Subcutaneous abdominal adipose tissue (tissue), 5 donors: Measurements from ENCODE around the gene KCTD1.

ENCODE experiments used
- H3K27ac ChIP-seq: one replicate; pipeline ENCODE4 v1.7.0; 2013; ENCODE audit warnings: low read depth, mild to moderate bottlenecking, inconsistent platforms, low read length, moderate library complexity
- H3K27me3 ChIP-seq, 5 donors: one replicate each; pipeline ENCODE4 v1.7.0; 2013; ENCODE audit warnings: low read length in 5 of 5, inconsistent platforms in 1 of 5; ENCODE audit not compliant: control insufficient read depth in 5 of 5, insufficient read depth in 4 of 5
- H3K36me3 ChIP-seq, 5 donors: one replicate each; pipeline ENCODE4 v1.7.0; 2013; ENCODE audit warnings: low read length in 5 of 5; ENCODE audit not compliant: control insufficient read depth in 5 of 5, insufficient read depth in 5 of 5
- H3K4me1 ChIP-seq, 5 donors: one replicate each; pipeline ENCODE4 v1.7.0; 2013; ENCODE audit warnings: low read length in 5 of 5, mild to moderate bottlenecking in 3 of 5, moderate library complexity in 1 of 5; ENCODE audit not compliant: control insufficient read depth in 5 of 5, insufficient read depth in 5 of 5
- H3K4me3 ChIP-seq, 5 donors: one replicate each; pipeline ENCODE4 v1.7.0; 2013; ENCODE audit warnings: low read length in 5 of 5, low read depth in 1 of 5
- H3K9ac ChIP-seq, 5 donors: one replicate each; pipeline ENCODE4 v1.7.0; 2013; ENCODE audit warnings: low read length in 5 of 5, mild to moderate bottlenecking in 4 of 5, moderate library complexity in 3 of 5
- H3K9me3 ChIP-seq, 5 donors: one replicate each; pipeline ENCODE4 v1.7.0; 2013; ENCODE audit warnings: low read length in 5 of 5; ENCODE audit not compliant: control insufficient read depth in 5 of 5
- donor health status: healthy.
- donor health status: healthy.
- donor health status: healthy.
- donor health status: healthy.
- donor health status: healthy.

KCTD1 gene

DNA sequence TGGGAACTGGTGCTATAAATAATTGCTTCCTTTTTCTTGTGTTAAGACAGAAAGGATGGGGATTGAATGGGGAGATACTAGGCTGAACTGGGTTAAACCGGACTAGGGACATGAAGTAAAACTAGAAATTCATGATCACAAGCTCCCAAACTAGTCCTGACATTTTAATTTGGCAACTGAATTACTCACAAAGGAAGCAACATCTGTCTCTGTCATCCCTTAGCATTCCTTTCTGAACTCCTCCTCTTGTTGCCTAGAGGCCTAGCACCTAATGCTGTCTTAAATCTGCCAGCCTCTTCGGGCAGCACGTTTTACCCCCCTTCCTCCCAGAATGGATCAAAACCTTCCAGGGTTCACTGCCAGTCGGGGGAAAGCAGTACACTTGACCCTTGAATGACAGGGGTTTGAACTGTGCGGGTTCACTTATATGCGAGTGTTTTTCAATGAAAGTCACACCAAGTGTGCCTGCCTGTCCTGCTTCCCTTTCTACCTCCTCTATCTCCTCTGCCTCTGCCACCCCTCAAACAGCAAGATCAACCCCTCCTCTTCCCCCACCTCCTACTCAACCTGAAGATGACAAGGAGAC is 8.2 kb downstream of the KCTD1 start:
- Histone ChIP-seq H3K27me3 (no peaks in the 10 kb centered on the region), H3K9me3 (no peaks in the 10 kb centered on the region), H3K27ac (no peak overlapping the region), H3K4me3 (no peak overlapping the region), H3K4me1 (peaks cover 0 to 6% (median 0%) of the 10 kb centered on the region in 5 donors), H3K36me3 (no peaks in the 10 kb centered on the region), H3K9ac (no peak overlapping the region)

- Histone ChIP-seq H3K36me3 (no peaks in the 10 kb centered on the region), H3K9ac (no peak overlapping the region), H3K4me3 (no peak overlapping the region), H3K4me1 (no peaks in the 10 kb centered on the region), H3K27ac (no peak overlapping the region), H3K27me3 (no peaks in the 10 kb centered on the region), H3K9me3 (no peaks in the 10 kb centered on the region)
Observed at GRCh38 chr18:26538524-26538923, 9.8 kb downstream of the KCTD1 start.

GRCh38 chr18:26536664-26537063 is 11.7 kb downstream of the KCTD1 start:
- H3K9me3 ChIP-seq: no peaks in the 10 kb centered on the region
- no peak overlapping the region for H3K4me3 ChIP-seq
- no peaks in the 10 kb centered on the region for H3K36me3 ChIP-seq
- H3K27me3 ChIP-seq: no peaks in the 10 kb centered on the region
- H3K9ac ChIP-seq: no peak overlapping the region
- H3K4me1 ChIP-seq: no peaks in the 10 kb centered on the region
- H3K27ac ChIP-seq: no peak overlapping the region

DNA sequence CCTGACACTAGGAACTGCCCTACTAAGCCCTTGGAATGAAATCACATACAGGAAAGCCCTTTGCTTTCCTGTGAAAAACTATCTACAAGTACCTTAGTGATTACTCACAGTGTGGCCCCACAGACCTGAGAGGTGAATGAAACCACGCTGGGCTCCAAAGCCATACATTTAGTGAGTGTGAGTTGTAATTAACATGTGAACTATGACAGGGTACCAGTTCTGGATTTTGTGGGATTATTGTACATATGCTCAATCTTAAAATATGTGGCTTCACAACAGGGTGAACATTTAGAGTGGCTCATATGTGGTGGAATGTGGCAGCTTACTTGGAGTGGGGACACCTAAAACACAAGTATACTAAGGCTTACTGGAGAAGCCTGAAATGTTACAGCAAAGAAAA is 12.3 kb downstream of the KCTD1 start:
- Histone ChIP-seq H3K9ac (no peak overlapping the region), H3K27me3 (no peaks in the 10 kb centered on the region), H3K36me3 (no peaks in the 10 kb centered on the region), H3K4me3 (no peak overlapping the region), H3K4me1 (no peaks in the 10 kb centered on the region), H3K9me3 (no peaks in the 10 kb centered on the region), H3K27ac (no peak overlapping the region)

DNA sequence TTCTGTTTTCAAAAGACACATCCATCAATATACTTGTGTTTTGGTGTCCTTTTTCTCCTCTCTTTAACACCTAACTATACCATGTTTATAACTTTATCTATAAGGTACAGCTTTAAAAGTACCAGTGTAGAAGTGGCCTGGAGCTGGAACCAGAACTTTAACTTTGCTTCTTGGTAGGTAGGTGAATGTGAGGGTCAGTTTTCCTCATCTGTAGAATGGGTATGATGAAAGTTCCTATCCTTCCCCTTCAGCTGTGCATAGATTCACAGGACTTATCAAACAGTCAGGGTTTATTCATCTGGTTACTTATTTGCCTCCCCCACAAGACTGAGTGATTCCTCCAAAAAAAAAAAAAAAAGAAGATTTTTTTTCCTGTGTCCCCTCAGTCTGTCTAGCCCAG is 12.7 kb downstream of the KCTD1 start:
- H3K4me3 ChIP-seq: no peak overlapping the region
- H3K9me3 ChIP-seq: no peaks in the 10 kb centered on the region
- H3K9ac ChIP-seq: no peak overlapping the region
- H3K36me3 ChIP-seq: no peaks in the 10 kb centered on the region
- H3K27me3 ChIP-seq: no peaks in the 10 kb centered on the region
- H3K4me1 ChIP-seq: no peaks in the 10 kb centered on the region
- no peak overlapping the region for H3K27ac ChIP-seq

- H3K27me3 ChIP-seq: no peaks in the 10 kb centered on the region
- no peak overlapping the region for H3K9ac ChIP-seq
- H3K4me1 ChIP-seq: no peaks in the 10 kb centered on the region
- H3K9me3 ChIP-seq: no peaks in the 10 kb centered on the region
- H3K4me3 ChIP-seq: no peak overlapping the region
- no peaks in the 10 kb centered on the region for H3K36me3 ChIP-seq
- no peak overlapping the region for H3K27ac ChIP-seq
Observed at GRCh38 chr18:26532367-26533340, 15.7 kb downstream of the KCTD1 start.

DNA sequence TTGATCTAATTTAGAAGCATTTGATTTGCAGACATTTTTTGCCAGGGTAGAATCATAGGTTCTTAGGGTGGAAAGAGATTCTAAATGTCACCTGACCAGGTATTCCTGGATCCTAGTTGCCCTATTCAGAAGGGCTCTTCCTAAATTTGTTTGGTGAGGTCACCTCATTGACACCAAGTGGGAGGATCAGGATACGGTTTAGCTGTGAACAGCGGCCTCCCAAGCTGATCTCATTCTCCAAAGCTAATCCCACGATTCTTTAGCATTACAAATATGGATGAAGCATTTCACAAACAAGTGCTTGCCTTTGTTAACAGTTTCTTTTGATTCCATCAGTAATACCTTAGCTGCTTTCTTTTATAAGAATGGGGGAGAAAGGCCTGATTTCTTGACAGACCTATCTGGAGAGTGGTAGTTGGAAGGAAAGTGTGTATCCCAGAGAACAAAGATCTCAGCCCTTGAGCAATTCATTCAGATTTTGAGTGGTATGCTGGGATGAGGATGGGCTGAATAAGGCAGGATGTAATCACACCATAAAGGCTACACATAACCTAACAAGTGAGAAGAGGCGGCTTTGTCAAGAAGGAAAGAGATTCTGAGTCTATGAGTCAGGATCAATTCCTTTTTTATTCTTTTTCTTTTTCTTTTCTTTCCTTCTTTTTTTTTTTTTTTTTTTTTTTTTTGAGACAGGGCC is 16.6 kb downstream of the KCTD1 start:
- Histone ChIP-seq H3K4me1 (no peaks in the 10 kb centered on the region), H3K9ac (no peak overlapping the region), H3K27ac (no peak overlapping the region), H3K27me3 (no peaks in the 10 kb centered on the region), H3K4me3 (no peak overlapping the region), H3K9me3 (no peaks in the 10 kb centered on the region), H3K36me3 (no peaks in the 10 kb centered on the region)

DNA sequence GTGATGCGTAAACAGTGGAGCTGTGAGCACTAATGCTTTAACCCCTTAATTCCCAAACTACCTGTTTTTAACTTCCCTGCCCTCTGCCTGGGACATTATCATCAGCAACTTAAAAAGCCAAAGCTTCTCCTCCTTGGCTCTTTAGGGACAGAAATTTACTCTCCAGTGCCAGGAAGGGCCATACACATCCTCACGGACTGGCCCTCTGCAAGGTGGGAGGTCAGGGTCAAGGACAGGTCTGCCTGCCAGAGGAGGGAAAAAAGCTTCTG is 21.5 kb downstream of the KCTD1 start:
- H3K27ac ChIP-seq: no peak overlapping the region
- no peaks in the 10 kb centered on the region for H3K27me3 ChIP-seq

GRCh38 chr18:26526128-26526965 is 22.0 kb downstream of the KCTD1 start:
- H3K27ac ChIP-seq: no peak overlapping the region
- no peaks in the 10 kb centered on the region for H3K36me3 ChIP-seq
- no peak overlapping the region for H3K9ac ChIP-seq

More for the DNA sequence above, 21.5 kb downstream of the KCTD1 start:
- Histone ChIP-seq H3K9ac (no peak overlapping the region), H3K36me3 (no peaks in the 10 kb centered on the region), H3K4me1 (no peaks in the 10 kb centered on the region), H3K4me3 (no peak overlapping the region), H3K9me3 (no peaks in the 10 kb centered on the region)

More at GRCh38 chr18:26526128-26526965, 22.0 kb downstream of the KCTD1 start:
- Histone ChIP-seq H3K4me3 (no peak overlapping the region), H3K27me3 (no peaks in the 10 kb centered on the region), H3K9me3 (no peaks in the 10 kb centered on the region), H3K4me1 (no peaks in the 10 kb centered on the region)
